Mucosa of rectum (tissue), 2 donors: ENCODE measurements around the gene CCNL2.
A peak's percentile ranks its signal among the peaks of the same experiment; 100 is the strongest.
"Not testable (repeated sequence)": the region's sequence is repeated elsewhere in the genome, so short reads cannot be mapped to it uniquely, and the experiment has no call there.

Source experiments
- H3K27ac ChIP-seq, 2 donors: one replicate each; pipeline ENCODE4 v1.7.0; 2013; ENCODE audit warnings: inconsistent platforms in 2 of 2, low read depth in 2 of 2, low read length in 2 of 2
- H3K27me3 ChIP-seq, 2 donors: one replicate each; pipeline ENCODE4 v1.7.0; 2013; ENCODE audit warnings: low read length in 2 of 2; ENCODE audit not compliant: control insufficient read depth in 2 of 2, insufficient read depth in 2 of 2
- H3K36me3 ChIP-seq, 2 donors: one replicate each; pipeline ENCODE4 v1.7.0; 2013; ENCODE audit warnings: low read length in 2 of 2; ENCODE audit not compliant: control insufficient read depth in 2 of 2, insufficient read depth in 2 of 2
- H3K4me1 ChIP-seq, 2 donors: one replicate each; pipeline ENCODE4 v1.7.0; 2013; ENCODE audit warnings: low read length in 2 of 2, mild to moderate bottlenecking in 1 of 2; ENCODE audit not compliant: control insufficient read depth in 2 of 2, insufficient read depth in 2 of 2
- H3K4me3 ChIP-seq, 2 donors: one replicate each; pipeline ENCODE4 v1.7.0; 2013; ENCODE audit warnings: low read length in 2 of 2
- H3K9ac ChIP-seq, 2 donors: one replicate each; pipeline ENCODE4 v1.7.0; 2013; ENCODE audit warnings: low read length in 2 of 2, low read depth in 1 of 2, mild to moderate bottlenecking in 1 of 2
- H3K9me3 ChIP-seq, 2 donors: one replicate each; pipeline ENCODE4 v1.7.0; 2013; ENCODE audit warnings: low read length in 2 of 2; ENCODE audit not compliant: control insufficient read depth in 2 of 2
- donor health status: healthy.
- donor health status: Normal muscosa, but diverticular disease.

Gene CCNL2

GRCh38 chr1:1373815-1374588 is 25.1 kb downstream of the CCNL2 start:
- H3K36me3 ChIP-seq = peaks cover 3 to 6% of the 10 kb centered on the region in 2 donors
- peaks cover 8 to 19% of the 10 kb centered on the region in 2 donors for H3K4me1 ChIP-seq
- peak overlapping the region; percentile 89 to 91 for H3K9ac ChIP-seq
- peak overlapping the region; percentile 81 to 89 for H3K4me3 ChIP-seq
- H3K27ac ChIP-seq = peak overlapping the region; percentile 88 to 90
- H3K9me3 ChIP-seq = no peaks in the 10 kb centered on the region
- H3K27me3 ChIP-seq = no peaks in the 10 kb centered on the region

- H3K27ac ChIP-seq = no peak overlapping the region
- H3K27me3 ChIP-seq = no peaks in the 10 kb centered on the region
- no peak overlapping the region for H3K4me3 ChIP-seq
- peaks cover 3 to 6% of the 10 kb centered on the region in 2 donors for H3K36me3 ChIP-seq
- no peak overlapping the region for H3K9ac ChIP-seq
- peaks cover 8 to 19% of the 10 kb centered on the region in 2 donors for H3K4me1 ChIP-seq
- H3K9me3 ChIP-seq = no peaks in the 10 kb centered on the region
These were observed 25.9 kb downstream of the CCNL2 start for GRCh38 chr1:1373051-1373814.

- Histone ChIP-seq H3K4me3 (no peak overlapping the region), H3K27ac (no peak overlapping the region), H3K27me3 (no peaks in the 10 kb centered on the region), H3K36me3 (peaks cover 3 to 6% of the 10 kb centered on the region in 2 donors), H3K9me3 (no peaks in the 10 kb centered on the region), H3K9ac (no peak overlapping the region), H3K4me1 (peaks cover 8 to 19% of the 10 kb centered on the region in 2 donors)
These were observed 27.1 kb downstream of the CCNL2 start for GRCh38 chr1:1371746-1372711.

- no peak overlapping the region for H3K27ac ChIP-seq
- H3K4me3 ChIP-seq = no peak overlapping the region
- H3K4me1 ChIP-seq = peaks cover 8 to 19% of the 10 kb centered on the region in 2 donors
- H3K9ac ChIP-seq = no peak overlapping the region
- H3K9me3 ChIP-seq = no peaks in the 10 kb centered on the region
- no peaks in the 10 kb centered on the region for H3K27me3 ChIP-seq
- peaks cover 3 to 6% of the 10 kb centered on the region in 2 donors for H3K36me3 ChIP-seq
These were observed 27.8 kb downstream of the CCNL2 start for GRCh38 chr1:1371364-1371745.

- Histone ChIP-seq H3K27ac (no peak overlapping the region), H3K36me3 (peaks cover 3 to 6% of the 10 kb centered on the region in 2 donors), H3K9ac (no peak overlapping the region), H3K27me3 (no peaks in the 10 kb centered on the region), H3K4me1 (peaks cover 8 to 19% of the 10 kb centered on the region in 2 donors), H3K9me3 (no peaks in the 10 kb centered on the region), H3K4me3 (no peak overlapping the region)
These were observed 28.3 kb downstream of the CCNL2 start for GRCh38 chr1:1370771-1371300.

- not testable (repeated sequence) for H3K4me3 ChIP-seq, H3K9me3 ChIP-seq, H3K27ac ChIP-seq, H3K27me3 ChIP-seq, H3K36me3 ChIP-seq, H3K9ac ChIP-seq
- peaks cover 8 to 19% of the 10 kb centered on the region in 2 donors for H3K4me1 ChIP-seq
These were observed 29.0 kb downstream of the CCNL2 start for GRCh38 chr1:1370094-1370493.

- no peaks in the 10 kb centered on the region for H3K36me3 ChIP-seq
- H3K9ac ChIP-seq = no peak overlapping the region
- no peaks in the 10 kb centered on the region for H3K9me3 ChIP-seq
- no peaks in the 10 kb centered on the region for H3K27me3 ChIP-seq
- no peak overlapping the region for H3K4me3 ChIP-seq
- no peak overlapping the region for H3K27ac ChIP-seq
- H3K4me1 ChIP-seq = peaks cover 0 to 7% of the 10 kb centered on the region in 2 donors
These were observed 31.8 kb downstream of the CCNL2 start for GRCh38 chr1:1367315-1367714.

- H3K27me3 ChIP-seq = peaks cover 0 to 2% of the 10 kb centered on the region in 2 donors
- no peaks in the 10 kb centered on the region for H3K36me3 ChIP-seq
- H3K4me3 ChIP-seq = no peak overlapping the region
- H3K4me1 ChIP-seq = peaks cover 0 to 5% of the 10 kb centered on the region in 2 donors
- no peak overlapping the region for H3K9ac ChIP-seq
- H3K27ac ChIP-seq = no peak overlapping the region
- H3K9me3 ChIP-seq = no peaks in the 10 kb centered on the region
These were observed 32.5 kb downstream of the CCNL2 start for GRCh38 chr1:1366699-1367066.

- no peak overlapping the region for H3K4me3 ChIP-seq
These were observed 33.0 kb downstream of the CCNL2 start for GRCh38 chr1:1365875-1366698.

More at GRCh38 chr1:1365875-1366698, 33.0 kb downstream of the CCNL2 start:
- Histone ChIP-seq H3K9me3 (no peaks in the 10 kb centered on the region), H3K36me3 (no peaks in the 10 kb centered on the region), H3K27me3 (peaks cover 1 to 2% of the 10 kb centered on the region in 2 donors), H3K9ac (no peak overlapping the region), H3K27ac (no peak overlapping the region), H3K4me1 (peaks cover 0 to 2% of the 10 kb centered on the region in 2 donors)
